ENCODE measurements around the gene SYNGAP1.

DNA sequence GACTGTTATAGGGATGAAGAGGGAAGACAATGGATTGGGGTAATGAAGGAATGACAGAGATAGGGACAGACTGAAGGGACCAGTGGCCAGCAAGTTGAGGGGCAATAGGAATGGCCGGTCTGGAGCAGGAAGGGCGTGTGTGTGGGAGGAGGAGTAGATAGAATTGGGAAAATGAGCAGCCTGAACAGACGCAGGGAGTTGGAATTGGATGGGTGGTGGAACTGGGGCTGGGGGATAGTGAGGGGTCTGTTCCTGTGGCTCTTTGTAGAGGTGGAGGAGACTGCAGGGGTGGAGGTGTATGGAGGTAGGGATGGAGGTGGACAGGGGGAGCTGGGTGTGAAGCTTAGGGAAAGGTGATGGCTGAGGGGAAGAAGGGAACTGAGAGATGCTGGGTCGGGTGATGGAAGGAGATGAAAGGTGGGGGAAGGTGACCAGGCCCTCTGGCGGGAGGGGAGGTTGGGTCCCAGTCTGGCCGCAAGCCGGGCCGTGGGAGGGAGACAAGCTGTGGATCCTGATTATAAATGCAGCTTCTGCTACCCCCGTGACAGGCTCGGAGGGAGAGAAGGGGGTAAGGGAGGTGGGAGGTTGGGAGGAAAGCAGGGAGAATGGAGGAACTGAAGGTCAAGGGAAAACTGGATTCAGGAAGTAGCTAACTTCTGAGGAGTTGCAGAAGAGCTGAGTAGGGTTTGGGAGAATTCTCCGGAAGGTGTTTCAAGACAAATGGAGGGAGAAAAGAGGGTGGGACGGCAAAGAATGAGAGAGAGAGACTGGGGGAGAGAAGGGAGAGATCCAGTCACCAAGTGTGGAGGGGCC, 5.2 kb downstream of the SYNGAP1 start:
- TF ChIP-seq, protein P1, sequence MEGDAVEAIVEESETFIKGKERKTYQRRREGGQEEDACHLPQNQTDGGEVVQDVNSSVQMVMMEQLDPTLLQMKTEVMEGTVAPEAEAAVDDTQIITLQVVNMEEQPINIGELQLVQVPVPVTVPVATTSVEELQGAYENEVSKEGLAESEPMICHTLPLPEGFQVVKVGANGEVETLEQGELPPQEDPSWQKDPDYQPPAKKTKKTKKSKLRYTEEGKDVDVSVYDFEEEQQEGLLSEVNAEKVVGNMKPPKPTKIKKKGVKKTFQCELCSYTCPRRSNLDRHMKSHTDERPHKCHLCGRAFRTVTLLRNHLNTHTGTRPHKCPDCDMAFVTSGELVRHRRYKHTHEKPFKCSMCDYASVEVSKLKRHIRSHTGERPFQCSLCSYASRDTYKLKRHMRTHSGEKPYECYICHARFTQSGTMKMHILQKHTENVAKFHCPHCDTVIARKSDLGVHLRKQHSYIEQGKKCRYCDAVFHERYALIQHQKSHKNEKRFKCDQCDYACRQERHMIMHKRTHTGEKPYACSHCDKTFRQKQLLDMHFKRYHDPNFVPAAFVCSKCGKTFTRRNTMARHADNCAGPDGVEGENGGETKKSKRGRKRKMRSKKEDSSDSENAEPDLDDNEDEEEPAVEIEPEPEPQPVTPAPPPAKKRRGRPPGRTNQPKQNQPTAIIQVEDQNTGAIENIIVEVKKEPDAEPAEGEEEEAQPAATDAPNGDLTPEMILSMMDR (IDR thresholded peaks at IDR 0.05) = no peak
- no peak for TF ChIP-seq POLR2A (IDR thresholded peaks at IDR 0.05)

Data from stomach (tissue), 4 donors.